Parathyroid adenoma (tissue), 2 donors: ENCODE measurements around the gene CALHM4.

Experiments
- H2AFZ ChIP-seq: fragments of 300-600 bp; sonication (generic); one replicate; pipeline ENCODE4 v1.7.0; 2017; ENCODE audit warnings: antibody characterized with exemption, mild to moderate bottlenecking
- H3K27ac ChIP-seq: fragments of 300-600 bp; sonication (generic); one replicate; pipeline ENCODE4 v1.7.0; 2017
- H3K27me3 ChIP-seq: fragments of 300-600 bp; sonication (generic); one replicate; pipeline ENCODE4 v1.7.0; 2017; ENCODE audit warnings: low read length; ENCODE audit not compliant: control insufficient read depth, insufficient read depth
- H3K36me3 ChIP-seq: fragments of 300-600 bp; sonication (generic); one replicate; pipeline ENCODE4 v1.7.0; 2017; ENCODE audit warnings: low read length; ENCODE audit not compliant: control insufficient read depth, insufficient read depth
- H3K4me1 ChIP-seq: fragments of 300-600 bp; sonication (generic); one replicate; pipeline ENCODE4 v1.7.0; 2017; ENCODE audit warnings: control low read depth
- H3K4me2 ChIP-seq: fragments of 300-600 bp; sonication (generic); one replicate; pipeline ENCODE4 v1.7.0; 2017; ENCODE audit warnings: low read length
- H3K4me3 ChIP-seq: fragments of 300-600 bp; sonication (generic); one replicate; pipeline ENCODE4 v1.7.0; 2017; ENCODE audit warnings: low read depth, low read length
- H3K79me2 ChIP-seq: fragments of 300-600 bp; sonication (generic); one replicate; pipeline ENCODE4 v1.7.0; 2017; ENCODE audit warnings: control low read depth
- H3K9ac ChIP-seq: fragments of 300-600 bp; sonication (generic); one replicate; pipeline ENCODE4 v1.7.0; 2017; ENCODE audit warnings: mild to moderate bottlenecking
- H3K9me3 ChIP-seq: fragments of 300-600 bp; sonication (generic); one replicate; pipeline ENCODE4 v1.7.0; 2017; ENCODE audit warnings: low read length; ENCODE audit not compliant: control insufficient read depth
- CTCF ChIP-seq: fragments of 300-600 bp; sonication (generic); IDR thresholded peaks from one replicate; pipeline ENCODE4 v1.7.0; 2017; ENCODE audit warnings: antibody characterized with exemption, mild to moderate bottlenecking
- donor health status: primary hyperparathyroidism.

Gene CALHM4

GRCh38 chr6:116518621-116519368 is 34.8 kb upstream of the CALHM4 start:
- H3K27me3 ChIP-seq: no peaks in the 10 kb centered on the region
- H3K79me2 ChIP-seq: no peaks in the 10 kb centered on the region
- H3K4me2 ChIP-seq: no peak overlapping the region
- no peaks in the 10 kb centered on the region for H3K4me1 ChIP-seq
- no peaks in the 10 kb centered on the region for H3K9me3 ChIP-seq
- H3K4me3 ChIP-seq: no peak overlapping the region
- no peaks in the 10 kb centered on the region for H3K36me3 ChIP-seq
- no peak for TF ChIP-seq CTCF
- H2AFZ ChIP-seq: no peak overlapping the region
- no peak overlapping the region for H3K9ac ChIP-seq
- no peak overlapping the region for H3K27ac ChIP-seq

GRCh38 chr6:116522896-116523295 is 30.7 kb upstream of the CALHM4 start:
- Histone ChIP-seq H3K4me3 (no peak overlapping the region), H3K27me3 (no peaks in the 10 kb centered on the region), H3K4me2 (no peak overlapping the region), H3K36me3 (no peaks in the 10 kb centered on the region), H3K79me2 (no peaks in the 10 kb centered on the region), H3K4me1 (no peaks in the 10 kb centered on the region), H3K27ac (no peak overlapping the region), H3K9me3 (no peaks in the 10 kb centered on the region), H2AFZ (no peak overlapping the region), H3K9ac (peak overlapping the region; percentile 7)
- TF ChIP-seq CTCF: no peak

GRCh38 chr6:116524236-116524635 is 29.3 kb upstream of the CALHM4 start:
- H3K4me2 ChIP-seq: no peak overlapping the region
- H3K4me1 ChIP-seq: peaks cover 11% of the 10 kb centered on the region
- H3K27me3 ChIP-seq: no peaks in the 10 kb centered on the region
- H3K27ac ChIP-seq: no peak overlapping the region
- H3K9ac ChIP-seq: no peak overlapping the region
- no peaks in the 10 kb centered on the region for H3K79me2 ChIP-seq
- no peaks in the 10 kb centered on the region for H3K9me3 ChIP-seq
- H2AFZ ChIP-seq: no peak overlapping the region
- TF ChIP-seq CTCF: no peak
- no peak overlapping the region for H3K4me3 ChIP-seq
- no peaks in the 10 kb centered on the region for H3K36me3 ChIP-seq

- H3K36me3 ChIP-seq: no peaks in the 10 kb centered on the region
- H3K4me2 ChIP-seq: no peak overlapping the region
- no peak for TF ChIP-seq CTCF
- no peaks in the 10 kb centered on the region for H3K79me2 ChIP-seq
- no peaks in the 10 kb centered on the region for H3K9me3 ChIP-seq
- H3K27ac ChIP-seq: no peak overlapping the region
- H2AFZ ChIP-seq: no peak overlapping the region
- H3K4me3 ChIP-seq: no peak overlapping the region
- no peaks in the 10 kb centered on the region for H3K27me3 ChIP-seq
- H3K9ac ChIP-seq: no peak overlapping the region
- peaks cover 15% of the 10 kb centered on the region for H3K4me1 ChIP-seq
Measured at GRCh38 chr6:116528133-116528532, 25.4 kb upstream of the CALHM4 start.

- H3K36me3 ChIP-seq: no peaks in the 10 kb centered on the region
- peak overlapping the region; percentile 72 for H2AFZ ChIP-seq
- TF ChIP-seq CTCF: no peak
- no peak overlapping the region for H3K4me2 ChIP-seq
- H3K4me3 ChIP-seq: no peak overlapping the region
- no peaks in the 10 kb centered on the region for H3K27me3 ChIP-seq
- H3K4me1 ChIP-seq: peaks cover 15% of the 10 kb centered on the region
- no peak overlapping the region for H3K9ac ChIP-seq
- no peaks in the 10 kb centered on the region for H3K9me3 ChIP-seq
- no peaks in the 10 kb centered on the region for H3K79me2 ChIP-seq
- H3K27ac ChIP-seq: no peak overlapping the region
Measured at GRCh38 chr6:116528780-116529179, 24.8 kb upstream of the CALHM4 start.
